SK-N-SH (cell line): Measurements from ENCODE around the gene CEP19.
A peak's percentile ranks its signal among the peaks of the same experiment; 100 is the strongest.

Experiments
- CTCF ChIP-seq: fragments of 200-600 bp; sonication (generic); IDR thresholded peaks from 2 replicates; pipeline ENCODE4 v1.6.1; 2017; ENCODE audit warnings: antibody characterized with exemption, mild to moderate bottlenecking, moderate library complexity
- EP300 ChIP-seq, 2 experiments: IDR thresholded peaks; 2 replicates each; pipeline versions ENCODE4 v1.4.0 to v1.6.1; 2012; ENCODE audit warnings: borderline replicate concordance in 1 of 2, low read depth in 1 of 2, low read length in 1 of 2
- POLR2AphosphoS5 ChIP-seq: IDR thresholded peaks from 2 replicates; pipeline ENCODE4 v1.6.1; 2012; ENCODE audit warnings: low read depth, low read length
- REST ChIP-seq: IDR thresholded peaks from 2 replicates; pipeline ENCODE4 v1.6.1; 2012; ENCODE audit warnings: mild to moderate bottlenecking, low read depth, low read length, moderate library complexity
- RFX5 ChIP-seq: IDR thresholded peaks from 2 replicates; pipeline ENCODE4 v1.6.1; 2012; ENCODE audit warnings: mild to moderate bottlenecking, improper control_type of control experiment, low read length
- TCF12 ChIP-seq: IDR thresholded peaks from 2 replicates; pipeline ENCODE4 v1.4.0; 2012
- TEAD4 ChIP-seq: IDR thresholded peaks from 2 replicates; pipeline ENCODE4 v1.4.0; 2012; ENCODE audit warnings: mild to moderate bottlenecking, borderline replicate concordance; ENCODE audit not compliant: insufficient read depth
- USF1 ChIP-seq: IDR thresholded peaks from 2 replicates; pipeline ENCODE4 v1.4.0; 2012; ENCODE audit warnings: low read depth, borderline replicate concordance

- TF ChIP-seq TCF12: peak; percentile 35; the same call in 1 of the 2 replicates
- TF ChIP-seq REST: no peak
- no peak for TF ChIP-seq CTCF
- TF ChIP-seq TEAD4: no peak
- no peak for TF ChIP-seq EP300 (IDR thresholded peaks at IDR 0.05; ENCODE audit: borderline replicate concordance in 1 of 2, low read depth in 1 of 2, low read length in 1 of 2)
- TF ChIP-seq USF1: no peak
- TF ChIP-seq RFX5: no peak
- TF ChIP-seq POLR2AphosphoS5: no peak
Measured at GRCh38 chr3:196757876-196758739, 46.1 kb upstream of the CEP19 start.
